Measurements from ENCODE around the gene ABLIM1.

ABLIM1 gene

DNA sequence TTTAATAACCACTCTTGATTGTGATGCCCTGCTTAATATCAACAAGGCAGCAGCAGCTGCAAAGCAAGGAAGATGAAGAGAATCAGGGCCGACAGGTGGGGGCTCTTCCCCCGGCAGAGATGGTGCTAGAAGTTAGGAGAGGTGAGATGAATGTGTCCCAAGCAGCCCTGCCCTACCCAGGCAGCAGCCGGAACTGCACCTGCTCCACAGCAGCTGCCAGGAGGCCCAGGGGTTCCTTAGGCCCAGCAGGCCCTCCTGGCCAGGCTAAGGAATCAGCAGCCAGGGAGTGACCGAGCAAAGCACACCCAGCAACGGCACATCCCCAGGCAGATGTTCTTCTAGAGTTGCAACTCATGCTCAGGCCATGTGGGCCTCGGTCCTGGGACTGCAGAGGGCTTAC is 271.6 kb downstream of the ABLIM1 start:
- H2AFZ ChIP-seq (ENCODE audit: low read depth, low read length): no peak overlapping the region
- 0 out of 2 replicates have a peak, but pooled peaks cover 3% of the 10 kb centered on the region for H3K27me3 ChIP-seq (ENCODE audit: low read depth, low read length)
- no peaks in the 10 kb centered on the region for H3K36me3 ChIP-seq (replicated peaks; ENCODE audit: low read depth, low read length)
- no peaks in the 10 kb centered on the region for H3K4me1 ChIP-seq (ENCODE audit: low read length)
- H3K27ac ChIP-seq (ENCODE audit: low read length): no peak overlapping the region
- TF ChIP-seq, protein P1, sequence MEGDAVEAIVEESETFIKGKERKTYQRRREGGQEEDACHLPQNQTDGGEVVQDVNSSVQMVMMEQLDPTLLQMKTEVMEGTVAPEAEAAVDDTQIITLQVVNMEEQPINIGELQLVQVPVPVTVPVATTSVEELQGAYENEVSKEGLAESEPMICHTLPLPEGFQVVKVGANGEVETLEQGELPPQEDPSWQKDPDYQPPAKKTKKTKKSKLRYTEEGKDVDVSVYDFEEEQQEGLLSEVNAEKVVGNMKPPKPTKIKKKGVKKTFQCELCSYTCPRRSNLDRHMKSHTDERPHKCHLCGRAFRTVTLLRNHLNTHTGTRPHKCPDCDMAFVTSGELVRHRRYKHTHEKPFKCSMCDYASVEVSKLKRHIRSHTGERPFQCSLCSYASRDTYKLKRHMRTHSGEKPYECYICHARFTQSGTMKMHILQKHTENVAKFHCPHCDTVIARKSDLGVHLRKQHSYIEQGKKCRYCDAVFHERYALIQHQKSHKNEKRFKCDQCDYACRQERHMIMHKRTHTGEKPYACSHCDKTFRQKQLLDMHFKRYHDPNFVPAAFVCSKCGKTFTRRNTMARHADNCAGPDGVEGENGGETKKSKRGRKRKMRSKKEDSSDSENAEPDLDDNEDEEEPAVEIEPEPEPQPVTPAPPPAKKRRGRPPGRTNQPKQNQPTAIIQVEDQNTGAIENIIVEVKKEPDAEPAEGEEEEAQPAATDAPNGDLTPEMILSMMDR (IDR thresholded peaks at IDR 0.05; ENCODE audit: low read depth, low read length): no peak
- TF ChIP-seq EZH2phosphoT487 (IDR thresholded peaks at IDR 0.05; ENCODE audit: low read depth): no peak
- H3K9me3 ChIP-seq (ENCODE audit: insufficient read depth, low read length): no peaks in the 10 kb centered on the region
- H3K79me2 ChIP-seq (ENCODE audit: low read length): no peaks in the 10 kb centered on the region
- H4K20me1 ChIP-seq (ENCODE audit: insufficient read depth, low read length): no peaks in the 10 kb centered on the region
- H3K4me3 ChIP-seq (ENCODE audit: low read length): no peak overlapping the region
- H3K9ac ChIP-seq (ENCODE audit: low read length): no peak overlapping the region
- no peak overlapping the region for H3K4me2 ChIP-seq (ENCODE audit: low read length)

DNA sequence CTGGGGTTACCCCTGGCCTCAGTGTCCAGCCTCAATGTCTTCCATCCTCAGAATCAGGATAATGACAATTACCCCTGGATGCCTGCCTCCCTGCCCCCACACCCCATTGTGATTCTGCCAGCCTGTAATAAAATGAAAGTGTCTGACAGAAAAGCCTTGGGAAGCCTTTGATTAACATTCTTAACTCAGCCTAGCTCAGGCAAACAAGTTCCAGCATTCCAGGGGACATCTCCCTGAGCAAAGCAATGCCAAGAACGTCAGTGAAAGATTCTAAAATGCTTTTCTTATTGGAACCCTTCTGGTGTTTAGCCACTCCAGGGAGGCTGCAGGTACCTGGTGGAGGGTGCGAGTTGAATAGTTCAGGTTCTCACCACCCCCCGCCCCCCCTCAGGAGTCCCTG is 272.5 kb downstream of the ABLIM1 start:
- Histone ChIP-seq H3K36me3 (replicated peaks; ENCODE audit: low read depth, low read length) (no peaks in the 10 kb centered on the region), H3K9me3 (ENCODE audit: insufficient read depth, low read length) (no peaks in the 10 kb centered on the region), H3K4me3 (ENCODE audit: low read length) (no peak overlapping the region), H4K20me1 (ENCODE audit: insufficient read depth, low read length) (no peaks in the 10 kb centered on the region), H2AFZ (ENCODE audit: low read depth, low read length) (no peak overlapping the region), H3K4me2 (ENCODE audit: low read length) (no peak overlapping the region), H3K79me2 (ENCODE audit: low read length) (no peaks in the 10 kb centered on the region), H3K27me3 (ENCODE audit: low read depth, low read length) (peaks cover 8% of the 10 kb centered on the region; the same call in 1 of the 2 replicates), H3K27ac (ENCODE audit: low read length) (no peak overlapping the region), H3K4me1 (ENCODE audit: low read length) (no peaks in the 10 kb centered on the region), H3K9ac (ENCODE audit: low read length) (no peak overlapping the region)
- TF ChIP-seq EZH2phosphoT487 (IDR thresholded peaks at IDR 0.05; ENCODE audit: low read depth): no peak
- TF ChIP-seq, protein P1 (IDR thresholded peaks at IDR 0.05; ENCODE audit: low read depth, low read length): no peak

DNA sequence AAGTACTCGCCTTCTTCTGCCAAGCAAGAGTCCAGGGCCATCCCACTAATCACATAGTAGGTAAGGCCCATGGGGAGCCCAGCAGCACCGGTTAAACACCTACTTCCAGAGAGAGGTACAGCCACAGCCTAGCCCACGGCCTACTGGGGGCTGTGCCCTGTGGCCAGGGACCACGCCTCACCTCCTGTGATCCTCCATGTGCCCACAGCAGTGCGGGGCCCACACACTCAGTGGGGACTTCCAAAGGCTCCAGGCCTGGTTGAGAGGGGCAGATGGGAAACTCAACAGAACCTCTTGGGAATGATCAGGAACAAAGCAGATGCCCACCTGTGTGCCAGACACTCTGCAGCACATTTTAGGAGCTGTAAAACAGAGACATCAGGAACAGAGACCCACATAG is 273.5 kb downstream of the ABLIM1 start:
- H3K27ac ChIP-seq (ENCODE audit: low read length): no peak overlapping the region
- TF ChIP-seq, protein P1 (IDR thresholded peaks at IDR 0.05; ENCODE audit: low read depth, low read length): no peak
- no peak for TF ChIP-seq EZH2phosphoT487 (IDR thresholded peaks at IDR 0.05; ENCODE audit: low read depth)
- no peaks in the 10 kb centered on the region for H3K79me2 ChIP-seq (ENCODE audit: low read length)
- no peak overlapping the region for H3K9ac ChIP-seq (ENCODE audit: low read length)
- H3K27me3 ChIP-seq (ENCODE audit: low read depth, low read length): peaks cover 8% of the 10 kb centered on the region; the same call in 1 of the 2 replicates
- H4K20me1 ChIP-seq (ENCODE audit: insufficient read depth, low read length): no peaks in the 10 kb centered on the region
- no peak overlapping the region for H2AFZ ChIP-seq (ENCODE audit: low read depth, low read length)
- no peaks in the 10 kb centered on the region for H3K9me3 ChIP-seq (ENCODE audit: insufficient read depth, low read length)
- no peaks in the 10 kb centered on the region for H3K36me3 ChIP-seq (replicated peaks; ENCODE audit: low read depth, low read length)
- no peak overlapping the region for H3K4me3 ChIP-seq (ENCODE audit: low read length)
- H3K4me1 ChIP-seq (ENCODE audit: low read length): no peaks in the 10 kb centered on the region
- no peak overlapping the region for H3K4me2 ChIP-seq (ENCODE audit: low read length)

DNA sequence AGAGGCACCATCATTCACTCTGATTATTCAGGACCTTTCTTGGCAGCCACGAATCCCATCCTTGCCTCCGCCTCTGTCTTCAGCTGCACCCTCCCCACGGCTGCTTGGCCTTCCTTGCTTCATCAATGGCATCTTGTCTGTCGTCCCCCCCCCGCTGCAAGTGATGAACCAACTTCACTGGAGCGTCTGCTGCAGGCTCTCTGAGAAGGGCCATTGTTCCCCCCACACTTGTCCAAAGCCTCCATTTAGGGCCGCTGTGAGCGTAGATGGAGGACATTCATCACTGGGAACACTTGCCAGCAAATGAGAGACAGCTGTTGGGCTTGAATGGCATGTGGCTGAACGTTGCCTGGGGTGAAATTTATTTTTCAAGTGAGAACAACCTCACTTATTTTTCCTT is 273.9 kb downstream of the ABLIM1 start:
- Histone ChIP-seq H3K9me3 (ENCODE audit: insufficient read depth, low read length) (no peaks in the 10 kb centered on the region), H3K9ac (ENCODE audit: low read length) (no peak overlapping the region), H3K4me1 (ENCODE audit: low read length) (no peaks in the 10 kb centered on the region), H3K79me2 (ENCODE audit: low read length) (no peaks in the 10 kb centered on the region), H4K20me1 (ENCODE audit: insufficient read depth, low read length) (no peaks in the 10 kb centered on the region), H3K27me3 (ENCODE audit: low read depth, low read length) (peaks cover 8% of the 10 kb centered on the region; the same call in 1 of the 2 replicates), H3K27ac (ENCODE audit: low read length) (no peak overlapping the region), H3K36me3 (replicated peaks; ENCODE audit: low read depth, low read length) (no peaks in the 10 kb centered on the region), H3K4me2 (ENCODE audit: low read length) (no peak overlapping the region), H2AFZ (ENCODE audit: low read depth, low read length) (no peak overlapping the region), H3K4me3 (ENCODE audit: low read length) (no peak overlapping the region)
- TF ChIP-seq, protein P1 (IDR thresholded peaks at IDR 0.05; ENCODE audit: low read depth, low read length): no peak
- TF ChIP-seq EZH2phosphoT487 (IDR thresholded peaks at IDR 0.05; ENCODE audit: low read depth): no peak
